ENCODE measurements around the gene SYNDIG1L.

SYNDIG1L gene

GRCh38 chr14:74405663-74406062 lies 20.3 kb downstream of the SYNDIG1L start:
- TF ChIP-seq CTCF (IDR thresholded peaks at IDR 0.05; ENCODE audit: low read length, missing control alignments): no peak
- no peak overlapping the region for H3K4me3 ChIP-seq (replicated peaks; ENCODE audit: low read depth, low read length)
- DNase-seq (ENCODE audit: low read depth): no peak

GRCh38 chr14:74404435-74404834 lies 21.6 kb downstream of the SYNDIG1L start:
- H3K4me3 ChIP-seq (replicated peaks; ENCODE audit: low read depth, low read length): no peak overlapping the region
- DNase-seq (ENCODE audit: low read depth): no peak
- TF ChIP-seq CTCF (IDR thresholded peaks at IDR 0.05; ENCODE audit: low read length, missing control alignments): no peak

- DNase-seq (ENCODE audit: low read depth): no peak
- no peak overlapping the region for H3K4me3 ChIP-seq (replicated peaks; ENCODE audit: low read depth, low read length)
- TF ChIP-seq CTCF (IDR thresholded peaks at IDR 0.05; ENCODE audit: low read length, missing control alignments): no peak
Observed at GRCh38 chr14:74403619-74404417, 22.2 kb downstream of the SYNDIG1L start.

- no peak overlapping the region for H3K4me3 ChIP-seq (replicated peaks; ENCODE audit: low read depth, low read length)
- no peak for DNase-seq (ENCODE audit: low read depth)
- no peak for TF ChIP-seq CTCF (IDR thresholded peaks at IDR 0.05; ENCODE audit: low read length, missing control alignments)
Observed at GRCh38 chr14:74402401-74403251, 23.4 kb downstream of the SYNDIG1L start.

GRCh38 chr14:74401504-74402241 lies 24.3 kb downstream of the SYNDIG1L start:
- no peak for DNase-seq (ENCODE audit: low read depth)
- no peak overlapping the region for H3K4me3 ChIP-seq (replicated peaks; ENCODE audit: low read depth, low read length)
- TF ChIP-seq CTCF (IDR thresholded peaks at IDR 0.05; ENCODE audit: low read length, missing control alignments): no peak

GRCh38 chr14:74400919-74401503 lies 25.0 kb downstream of the SYNDIG1L start:
- no peak for DNase-seq (ENCODE audit: low read depth)
- TF ChIP-seq CTCF (IDR thresholded peaks at IDR 0.05; ENCODE audit: low read length, missing control alignments): no peak
- H3K4me3 ChIP-seq (replicated peaks; ENCODE audit: low read depth, low read length): no peak overlapping the region
